NCI-H128 (cell line): ENCODE measurements around the gene TMPRSS13.
"Not testable (repeated sequence)": the region's sequence is repeated elsewhere in the genome, so short reads cannot be mapped to it uniquely, and the experiment has no call there.

Experiments
- DNase-seq: peaks from one replicate; lab custom pipeline; 2025; ENCODE audit not compliant: unreplicated experiment; lab: John Stamatoyannopoulos, UW

TMPRSS13 gene

GRCh38 chr11:117874253-117874909 lies 54.8 kb downstream of the TMPRSS13 start:
- no peak for DNase-seq

GRCh38 chr11:117873828-117874125 lies 55.4 kb downstream of the TMPRSS13 start:
- DNase-seq: no peak

GRCh38 chr11:117872975-117873827 lies 56.0 kb downstream of the TMPRSS13 start:
- DNase-seq: no peak

- no peak for DNase-seq
Observed at GRCh38 chr11:117872420-117872961, 56.7 kb downstream of the TMPRSS13 start.

GRCh38 chr11:117871784-117872183 lies 57.4 kb downstream of the TMPRSS13 start:
- DNase-seq: no peak

- DNase-seq: no peak
Observed at GRCh38 chr11:117871160-117871559, 58.0 kb downstream of the TMPRSS13 start.

- DNase-seq: peak; percentile 43
Observed at GRCh38 chr11:117870103-117870952, 58.9 kb downstream of the TMPRSS13 start.

GRCh38 chr11:117869604-117870003 lies 59.6 kb downstream of the TMPRSS13 start:
- no peak for DNase-seq

GRCh38 chr11:117868815-117869561 lies 60.2 kb downstream of the TMPRSS13 start:
- DNase-seq: peak; percentile 26

GRCh38 chr11:117868088-117868487 lies 61.1 kb downstream of the TMPRSS13 start:
- no peak for DNase-seq

GRCh38 chr11:117866526-117866925 lies 62.7 kb downstream of the TMPRSS13 start:
- DNase-seq: no peak

GRCh38 chr11:117865546-117865945 lies 63.7 kb downstream of the TMPRSS13 start:
- DNase-seq: not testable (repeated sequence)

GRCh38 chr11:117863383-117863782 lies 65.8 kb downstream of the TMPRSS13 start:
- DNase-seq: no peak

- DNase-seq: no peak
Observed at GRCh38 chr11:117862753-117863152, 66.4 kb downstream of the TMPRSS13 start.

- DNase-seq: no peak
Observed at GRCh38 chr11:117862019-117862725, 67.0 kb downstream of the TMPRSS13 start.

GRCh38 chr11:117861151-117862018 lies 67.8 kb downstream of the TMPRSS13 start:
- peak; percentile 69 for DNase-seq

- DNase-seq: no peak
Observed at GRCh38 chr11:117860139-117860538, 69.1 kb downstream of the TMPRSS13 start.

GRCh38 chr11:117859488-117860112 lies 69.6 kb downstream of the TMPRSS13 start:
- no peak for DNase-seq

- no peak for DNase-seq
Observed at GRCh38 chr11:117859061-117859460, 70.1 kb downstream of the TMPRSS13 start.
